ENCODE measurements around the gene ZNF260.

GRCh38 chr19:36564391-36564790 lies 36.3 kb upstream of the ZNF260 start:
- TF ChIP-seq, protein P1, sequence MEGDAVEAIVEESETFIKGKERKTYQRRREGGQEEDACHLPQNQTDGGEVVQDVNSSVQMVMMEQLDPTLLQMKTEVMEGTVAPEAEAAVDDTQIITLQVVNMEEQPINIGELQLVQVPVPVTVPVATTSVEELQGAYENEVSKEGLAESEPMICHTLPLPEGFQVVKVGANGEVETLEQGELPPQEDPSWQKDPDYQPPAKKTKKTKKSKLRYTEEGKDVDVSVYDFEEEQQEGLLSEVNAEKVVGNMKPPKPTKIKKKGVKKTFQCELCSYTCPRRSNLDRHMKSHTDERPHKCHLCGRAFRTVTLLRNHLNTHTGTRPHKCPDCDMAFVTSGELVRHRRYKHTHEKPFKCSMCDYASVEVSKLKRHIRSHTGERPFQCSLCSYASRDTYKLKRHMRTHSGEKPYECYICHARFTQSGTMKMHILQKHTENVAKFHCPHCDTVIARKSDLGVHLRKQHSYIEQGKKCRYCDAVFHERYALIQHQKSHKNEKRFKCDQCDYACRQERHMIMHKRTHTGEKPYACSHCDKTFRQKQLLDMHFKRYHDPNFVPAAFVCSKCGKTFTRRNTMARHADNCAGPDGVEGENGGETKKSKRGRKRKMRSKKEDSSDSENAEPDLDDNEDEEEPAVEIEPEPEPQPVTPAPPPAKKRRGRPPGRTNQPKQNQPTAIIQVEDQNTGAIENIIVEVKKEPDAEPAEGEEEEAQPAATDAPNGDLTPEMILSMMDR (CRISPR knock-in tag; IDR thresholded peaks at IDR 0.05) = no peak
- TF ChIP-seq NAIF1 (CRISPR knock-in tag; IDR thresholded peaks at IDR 0.05; ENCODE audit: borderline replicate concordance) (no peak), HIC2 (CRISPR knock-in tag; IDR thresholded peaks at IDR 0.05; ENCODE audit: low read depth) (no peak), POLR2A (IDR thresholded peaks at IDR 0.05; ENCODE audit: insufficient read depth in 1 of 2, low read depth in 2 of 2, low read length in 2 of 2) (no peak), HMGXB4 (CRISPR knock-in tag; IDR thresholded peaks at IDR 0.05; ENCODE audit: borderline replicate concordance in 1 of 2, low read depth in 1 of 2) (no peak), BORCS8-MEF2B (CRISPR knock-in tag; IDR thresholded peaks at IDR 0.05) (no peak), TCF12 (IDR thresholded peaks at IDR 0.05) (no peak), TCF12 (CRISPR knock-in tag; IDR thresholded peaks at IDR 0.05) (no peak), ELF1 (CRISPR knock-in tag; IDR thresholded peaks at IDR 0.05) (no peak), JARID2 (CRISPR knock-in tag; IDR thresholded peaks at IDR 0.05; ENCODE audit: insufficient replicate concordance) (no peak), PRDM15 (CRISPR knock-in tag; IDR thresholded peaks at IDR 0.05) (no peak), ZNF232 (CRISPR knock-in tag; IDR thresholded peaks at IDR 0.05; ENCODE audit: borderline replicate concordance) (no peak), ATM (IDR thresholded peaks at IDR 0.05; ENCODE audit: borderline replicate concordance) (no peak)
- TF ChIP-seq, protein P2, sequence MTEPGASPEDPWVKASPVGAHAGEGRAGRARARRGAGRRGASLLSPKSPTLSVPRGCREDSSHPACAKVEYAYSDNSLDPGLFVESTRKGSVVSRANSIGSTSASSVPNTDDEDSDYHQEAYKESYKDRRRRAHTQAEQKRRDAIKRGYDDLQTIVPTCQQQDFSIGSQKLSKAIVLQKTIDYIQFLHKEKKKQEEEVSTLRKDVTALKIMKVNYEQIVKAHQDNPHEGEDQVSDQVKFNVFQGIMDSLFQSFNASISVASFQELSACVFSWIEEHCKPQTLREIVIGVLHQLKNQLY (CRISPR knock-in tag; IDR thresholded peaks at IDR 0.05) = no peak
- TF ChIP-seq, protein P3, sequence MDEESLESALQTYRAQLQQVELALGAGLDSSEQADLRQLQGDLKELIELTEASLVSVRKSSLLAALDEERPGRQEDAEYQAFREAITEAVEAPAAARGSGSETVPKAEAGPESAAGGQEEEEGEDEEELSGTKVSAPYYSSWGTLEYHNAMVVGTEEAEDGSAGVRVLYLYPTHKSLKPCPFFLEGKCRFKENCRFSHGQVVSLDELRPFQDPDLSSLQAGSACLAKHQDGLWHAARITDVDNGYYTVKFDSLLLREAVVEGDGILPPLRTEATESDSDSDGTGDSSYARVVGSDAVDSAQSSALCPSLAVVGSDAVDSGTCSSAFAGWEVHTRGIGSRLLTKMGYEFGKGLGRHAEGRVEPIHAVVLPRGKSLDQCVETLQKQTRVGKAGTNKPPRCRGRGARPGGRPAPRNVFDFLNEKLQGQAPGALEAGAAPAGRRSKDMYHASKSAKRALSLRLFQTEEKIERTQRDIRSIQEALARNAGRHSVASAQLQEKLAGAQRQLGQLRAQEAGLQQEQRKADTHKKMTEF (CRISPR knock-in tag; IDR thresholded peaks at IDR 0.05) = no peak

All from HepG2 (cell line).